KOPT-K1 (cell line): Measurements from ENCODE around the gene PRSS2.

Experiments
- H3K27ac ChIP-seq: fragments of 200-600 bp; sonication (generic); 2 replicates; pipeline ENCODE4 v1.5.1; 2016; ENCODE audit warnings: antibody characterized with exemption, mild to moderate bottlenecking, low read depth, low read length; ENCODE audit not compliant: poor library complexity, severe bottlenecking
- H3K36me3 ChIP-seq: fragments of 200-600 bp; sonication (generic); 2 replicates; pipeline ENCODE4 v1.5.1; 2017; ENCODE audit warnings: antibody characterized with exemption, mild to moderate bottlenecking, low read length, moderate library complexity; ENCODE audit not compliant: insufficient read depth
- H3K9me3 ChIP-seq: fragments of 200-600 bp; sonication (generic); 2 replicates; pipeline ENCODE4 v1.5.1; 2017; ENCODE audit warnings: antibody characterized with exemption, low read length, mild to moderate bottlenecking; ENCODE audit not compliant: insufficient read depth, poor library complexity, severe bottlenecking

PRSS2 gene

GRCh38 chr7:142811154-142811737 lies 40.5 kb downstream of the PRSS2 start:
- Histone ChIP-seq H3K9me3 (no peaks in the 10 kb centered on the region), H3K36me3 (peaks cover 5% of the 10 kb centered on the region; the same call in 1 of the 2 replicates), H3K27ac (peak overlapping the region; percentile 100)

DNA sequence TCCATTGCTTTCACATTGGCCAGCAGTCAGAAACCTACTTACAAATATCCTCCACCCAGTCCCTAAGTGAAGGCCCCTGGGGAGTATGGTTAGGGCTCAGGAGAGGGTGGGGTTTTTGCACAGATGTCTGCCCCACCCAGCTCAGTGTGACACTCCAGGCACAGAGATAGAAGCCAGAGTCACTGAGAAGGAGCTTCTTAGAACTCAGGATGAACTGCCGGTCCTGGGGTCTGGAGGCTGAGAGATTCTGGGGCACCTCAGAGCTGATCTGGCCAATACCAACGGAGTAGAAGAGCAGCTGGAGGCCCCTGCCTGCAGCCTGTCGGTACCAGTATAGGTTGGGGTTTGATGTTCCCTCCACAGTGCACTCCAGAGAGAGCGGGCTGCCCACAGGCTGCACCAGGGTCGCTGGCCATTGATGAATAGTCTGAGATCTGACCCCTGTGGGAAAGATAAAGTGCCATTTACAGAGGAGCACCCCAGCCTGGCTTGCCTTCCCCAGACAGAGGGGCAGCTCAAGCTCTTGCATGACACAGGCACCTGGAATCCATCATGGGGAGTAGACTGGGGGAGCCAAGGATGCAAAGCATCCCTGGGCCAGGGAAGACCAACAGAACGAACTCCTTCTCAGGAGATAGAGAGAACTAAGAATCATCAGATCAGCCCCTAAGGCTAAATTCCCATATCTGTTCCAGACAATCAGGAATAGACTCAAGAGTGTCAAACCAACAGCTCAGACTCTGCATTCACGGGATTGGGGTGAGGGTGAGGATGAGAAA lies 41.9 kb downstream of the PRSS2 start:
- H3K36me3 ChIP-seq = peaks cover 11% of the 10 kb centered on the region; the same call in 1 of the 2 replicates

DNA sequence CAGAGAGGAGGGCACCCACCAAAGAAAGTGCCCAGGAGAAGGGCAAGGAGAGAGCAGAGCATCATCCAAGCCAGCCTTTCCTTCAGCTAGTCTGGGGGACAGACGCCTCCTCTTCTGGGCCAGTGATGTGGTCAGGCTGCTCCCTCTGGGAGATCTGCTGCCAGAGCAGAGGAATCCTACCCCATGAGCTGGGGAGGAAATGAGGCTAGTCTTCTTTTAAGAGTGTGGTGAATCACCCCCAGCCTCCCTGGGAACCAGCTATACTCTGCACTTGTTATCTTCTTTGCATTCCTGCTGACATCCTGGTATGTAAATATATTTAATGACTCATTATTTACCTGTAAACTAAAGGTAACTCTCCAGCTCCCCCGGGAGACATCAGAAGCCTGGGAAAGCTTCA lies 42.5 kb downstream of the PRSS2 start:
- peaks cover 11% of the 10 kb centered on the region; the same call in 1 of the 2 replicates for H3K36me3 ChIP-seq
- H3K27ac ChIP-seq = peak overlapping the region; percentile 100
- H3K9me3 ChIP-seq = no peaks in the 10 kb centered on the region

More for the DNA sequence above, 41.9 kb downstream of the PRSS2 start:
- Histone ChIP-seq H3K27ac (peak overlapping the region; percentile 100), H3K9me3 (no peaks in the 10 kb centered on the region)

- Histone ChIP-seq H3K9me3 (no peaks in the 10 kb centered on the region), H3K36me3 (peaks cover 11% of the 10 kb centered on the region; the same call in 1 of the 2 replicates), H3K27ac (peak overlapping the region; percentile 100)
Observed at GRCh38 chr7:142813699-142814098, 42.9 kb downstream of the PRSS2 start.

DNA sequence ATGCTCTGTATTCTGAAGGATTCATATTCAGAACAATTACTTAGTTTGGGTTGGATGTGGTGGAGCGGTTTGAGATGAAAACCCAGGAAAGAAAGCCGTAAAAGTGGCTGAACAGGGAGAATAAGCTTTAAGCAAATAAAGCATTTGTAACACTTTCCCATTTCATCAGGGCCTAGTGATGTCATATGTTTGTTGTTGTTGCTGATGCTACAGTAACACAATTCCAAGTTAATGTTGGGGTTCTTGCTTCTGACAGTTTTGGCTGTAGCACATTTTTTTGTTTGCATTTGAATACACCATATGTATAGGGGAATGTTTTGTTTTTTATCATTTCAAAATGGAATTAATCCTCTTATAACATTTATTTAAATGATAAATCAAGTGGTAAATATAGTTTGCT lies 43.7 kb downstream of the PRSS2 start:
- Histone ChIP-seq H3K36me3 (peaks cover 11% of the 10 kb centered on the region; the same call in 1 of the 2 replicates), H3K27ac (peak overlapping the region; percentile 100)

DNA sequence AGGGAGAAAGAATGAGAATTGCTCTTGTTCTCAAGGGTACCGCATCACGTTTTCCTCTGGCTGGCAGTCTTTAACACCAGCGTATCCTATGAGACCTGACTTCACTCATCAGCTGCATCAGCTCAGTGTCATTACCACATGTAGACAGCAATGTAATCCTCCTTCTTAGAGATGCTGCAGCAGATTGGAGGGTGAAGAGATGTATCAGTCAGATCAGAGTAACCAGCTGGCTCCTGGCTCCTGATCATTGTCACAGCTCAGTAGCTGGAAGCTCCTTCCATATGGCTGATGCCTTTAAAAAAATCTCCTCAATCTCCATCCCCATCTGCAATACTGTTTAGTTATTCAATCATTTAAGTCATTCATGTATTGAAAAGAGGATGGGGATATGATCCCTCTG lies 44.4 kb downstream of the PRSS2 start:
- peaks cover 7% of the 10 kb centered on the region for H3K9me3 ChIP-seq
- H3K27ac ChIP-seq = peak overlapping the region; percentile 100

More for the DNA sequence above, 43.7 kb downstream of the PRSS2 start:
- H3K9me3 ChIP-seq = no peaks in the 10 kb centered on the region

GRCh38 chr7:142817506-142817905 lies 46.7 kb downstream of the PRSS2 start:
- Histone ChIP-seq H3K9me3 (peaks cover 15% of the 10 kb centered on the region), H3K36me3 (peaks cover 11% of the 10 kb centered on the region; the same call in 1 of the 2 replicates), H3K27ac (no peak overlapping the region)

More for the DNA sequence above, 44.4 kb downstream of the PRSS2 start:
- peaks cover 11% of the 10 kb centered on the region; the same call in 1 of the 2 replicates for H3K36me3 ChIP-seq

GRCh38 chr7:142819530-142819929 lies 48.8 kb downstream of the PRSS2 start:
- peaks cover 11% of the 10 kb centered on the region; the same call in 1 of the 2 replicates for H3K36me3 ChIP-seq
- no peak overlapping the region for H3K27ac ChIP-seq
- H3K9me3 ChIP-seq = peaks cover 20% of the 10 kb centered on the region

DNA sequence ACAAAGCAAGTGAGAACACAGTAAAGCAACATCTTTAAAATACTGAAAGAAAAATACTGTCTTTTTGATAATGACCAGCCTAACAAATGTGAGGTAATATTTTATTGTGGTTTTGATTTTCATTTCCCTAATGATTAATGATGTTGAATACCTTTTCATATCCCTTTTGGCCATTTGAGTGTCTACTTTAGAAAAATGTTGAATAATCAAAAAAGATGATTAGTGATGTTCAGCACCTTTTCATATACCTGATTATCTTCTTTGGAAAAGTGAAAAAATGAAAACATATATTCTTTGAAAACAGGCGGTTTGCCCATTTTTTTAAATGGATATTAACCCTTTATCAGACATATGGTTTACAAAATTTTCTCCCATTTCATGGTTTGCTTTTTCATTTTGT lies 51.9 kb downstream of the PRSS2 start:
- H3K36me3 ChIP-seq = no peaks in the 10 kb centered on the region; the same call in 1 of the 2 replicates
- H3K27ac ChIP-seq = no peak overlapping the region
- peaks cover 34% of the 10 kb centered on the region for H3K9me3 ChIP-seq
